Mononuclear cell (primary cell): ENCODE results near the gene RAB23. TPM values are rescaled to one million over a fixed set of nuclear protein-coding genes. Genes with fewer than 3 reads are reported as not detected.

Source experiments
- H3K27me3 ChIP-seq: 2 replicates; pipeline ENCODE4 v1.6.0; 2011; ENCODE audit warnings: low read length, control low read depth; ENCODE audit not compliant: insufficient read depth
- H3K4me1 ChIP-seq: 2 replicates; pipeline ENCODE4 v1.5.1; 2011; ENCODE audit warnings: mild to moderate bottlenecking, low read length, control low read depth; ENCODE audit not compliant: insufficient read depth
- H3K4me3 ChIP-seq: 2 replicates; pipeline ENCODE4 v1.5.1; 2011; ENCODE audit warnings: mild to moderate bottlenecking, low read length, moderate library complexity
- H3K9me3 ChIP-seq: 2 replicates; pipeline ENCODE4 v1.5.1; 2011; ENCODE audit warnings: low read depth, mild to moderate bottlenecking, control low read depth, low read length
- total RNA-seq: library from RNA; depleted of rRNA; stranded (reverse); fragments of >200 nt; gene quantifications from one replicate; pipeline ENCODE4 v1.2.3, GENCODE V29; 2012

RAB23 gene
- total RNA-seq, 1 donor = 1.0 TPM

DNA sequence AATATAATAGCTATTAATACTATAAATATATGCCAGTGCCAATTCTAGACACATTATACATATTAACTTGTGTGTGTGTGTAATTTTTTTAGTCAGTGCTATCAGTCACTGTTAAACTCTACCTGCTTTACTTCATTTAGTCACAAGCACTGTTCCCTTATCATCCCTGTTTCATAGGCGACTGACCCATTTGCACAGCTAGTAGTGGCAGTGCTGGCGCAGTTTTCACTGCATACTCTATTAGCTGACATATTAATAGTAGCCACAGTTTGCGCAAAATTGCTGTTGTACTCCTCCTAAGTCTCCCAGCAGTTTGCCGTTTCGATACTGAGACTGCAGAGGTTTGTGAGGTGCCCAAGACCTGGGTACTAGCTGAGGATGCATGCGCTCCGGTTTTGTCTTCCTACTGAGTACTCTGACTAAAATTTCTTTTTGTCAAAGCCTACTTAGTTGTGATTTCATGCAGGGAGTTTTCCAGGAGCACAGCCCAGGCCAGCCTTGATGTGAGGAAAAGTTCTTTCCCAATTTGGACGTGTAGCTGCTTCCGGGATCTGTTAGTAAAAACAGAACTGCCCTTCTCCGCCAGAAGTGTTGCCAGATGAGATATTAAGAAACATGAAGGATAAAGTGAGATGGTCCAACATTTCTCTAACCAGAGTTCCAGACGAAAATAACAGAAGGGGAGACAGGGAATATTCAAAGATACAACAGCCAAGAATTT is 44.4 kb downstream of the RAB23 start:
- Histone ChIP-seq H3K9me3 (no peaks in the 10 kb centered on the region), H3K4me3 (no peak overlapping the region), H3K4me1 (peaks cover 11% of the 10 kb centered on the region), H3K27me3 (no peaks in the 10 kb centered on the region)

DNA sequence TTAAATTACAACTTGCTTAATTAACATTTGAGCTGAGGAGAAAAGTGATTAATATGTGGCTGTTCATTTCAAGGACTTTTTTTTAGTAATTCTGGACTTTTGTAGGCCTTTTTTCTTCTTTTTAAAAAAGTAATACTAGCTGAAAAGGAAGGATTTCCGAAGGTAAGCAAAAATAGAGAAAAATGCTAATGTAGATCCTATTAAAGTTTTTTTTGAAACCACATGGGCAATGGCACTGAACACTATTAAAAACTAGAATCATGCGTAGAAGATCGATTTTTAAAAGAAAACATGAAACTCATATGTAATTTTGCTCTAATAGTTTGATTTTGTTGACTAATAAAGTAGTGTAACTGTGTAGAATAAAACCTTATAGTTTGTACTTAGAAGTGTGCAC is 47.6 kb downstream of the RAB23 start:
- Histone ChIP-seq H3K9me3 (no peaks in the 10 kb centered on the region), H3K4me3 (no peak overlapping the region), H3K4me1 (peaks cover 21% of the 10 kb centered on the region), H3K27me3 (no peaks in the 10 kb centered on the region)

- Histone ChIP-seq H3K27me3 (no peaks in the 10 kb centered on the region), H3K4me1 (peaks cover 21% of the 10 kb centered on the region), H3K4me3 (no peak overlapping the region)
These were observed 48.1 kb downstream of the RAB23 start for GRCh38 chr6:57173886-57174510.

GRCh38 chr6:57173056-57173885 is 48.8 kb downstream of the RAB23 start:
- Histone ChIP-seq H3K4me1 (peaks cover 21% of the 10 kb centered on the region), H3K9me3 (no peaks in the 10 kb centered on the region), H3K4me3 (peak overlapping the region; percentile 56), H3K27me3 (no peaks in the 10 kb centered on the region)

More at GRCh38 chr6:57173886-57174510, 48.1 kb downstream of the RAB23 start:
- no peaks in the 10 kb centered on the region for H3K9me3 ChIP-seq

GRCh38 chr6:57172136-57173055 is 49.7 kb downstream of the RAB23 start, which contains the start of gene BAG2:
BAG2 (plus strand) TSS chr6:57172326; CDS start chr6:57172698, 372 bp downstream.
- Histone ChIP-seq H3K9me3 (no peaks in the 10 kb centered on the region), H3K4me3 (peak within 1 kb of the TSS; percentile 56), H3K4me1 (peaks cover 21% of the 10 kb centered on the region), H3K27me3 (no peaks in the 10 kb centered on the region)

DNA sequence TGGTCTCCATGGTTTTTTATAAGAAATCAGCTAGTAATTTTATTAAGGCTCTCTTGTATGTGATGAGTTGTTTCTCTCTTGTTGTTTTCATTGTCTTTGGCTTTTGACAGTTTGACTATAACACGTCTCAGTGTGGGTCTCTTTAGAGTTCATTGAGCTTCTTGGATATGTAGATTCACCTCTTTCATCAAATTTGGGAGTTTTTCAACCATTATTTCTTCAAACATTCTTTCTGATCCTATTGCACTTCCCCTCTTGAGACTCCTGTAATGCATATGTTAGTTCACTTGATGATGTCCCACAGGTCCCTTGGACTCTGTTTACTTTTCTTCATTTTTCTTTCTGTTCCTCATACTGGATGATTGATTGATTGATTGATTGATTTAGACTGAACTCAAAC is 57.0 kb downstream of the RAB23 start:
- Histone ChIP-seq H3K27me3 (no peaks in the 10 kb centered on the region), H3K4me1 (no peaks in the 10 kb centered on the region), H3K9me3 (no peaks in the 10 kb centered on the region), H3K4me3 (no peak overlapping the region)

DNA sequence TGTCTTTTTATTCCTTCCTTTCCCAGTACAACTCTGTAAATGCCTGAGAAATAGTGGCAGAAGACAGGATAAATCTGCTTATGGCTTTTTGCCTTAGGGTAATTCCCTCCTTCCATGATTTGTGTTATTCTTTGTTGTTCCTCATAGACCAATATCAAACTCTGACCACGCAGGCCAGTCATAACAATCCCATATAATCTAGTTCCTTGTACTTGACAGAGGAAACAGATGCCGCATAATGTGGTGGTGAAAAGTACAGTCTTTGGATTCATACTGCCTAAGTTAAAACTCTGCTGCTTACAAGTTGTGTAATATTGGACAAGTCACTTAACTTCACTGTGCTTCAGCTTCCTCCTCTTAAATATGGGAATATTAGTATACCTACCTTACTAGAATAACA is 58.2 kb downstream of the RAB23 start:
- Histone ChIP-seq H3K4me1 (no peaks in the 10 kb centered on the region), H3K27me3 (no peaks in the 10 kb centered on the region), H3K4me3 (no peak overlapping the region), H3K9me3 (no peaks in the 10 kb centered on the region)

DNA sequence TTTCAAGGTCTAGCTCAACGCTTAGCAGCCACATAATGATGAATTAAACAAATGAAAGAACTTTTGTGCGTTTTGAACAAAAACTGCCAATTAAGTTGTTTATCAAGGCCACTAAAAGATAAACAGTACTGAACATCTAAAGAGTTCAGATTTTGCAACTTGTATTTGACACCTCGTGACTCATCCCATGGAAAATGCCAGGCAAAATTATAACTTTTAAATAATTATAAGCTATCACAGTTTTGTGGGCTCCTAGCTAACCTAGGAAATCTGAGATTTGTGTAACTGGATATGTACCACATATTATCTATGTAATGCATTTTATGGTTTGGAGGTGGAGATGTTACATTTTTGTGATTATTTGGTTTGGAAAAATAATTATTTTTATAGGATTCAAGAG is 59.6 kb downstream of the RAB23 start:
- Histone ChIP-seq H3K4me1 (no peaks in the 10 kb centered on the region), H3K9me3 (no peaks in the 10 kb centered on the region), H3K4me3 (no peak overlapping the region), H3K27me3 (no peaks in the 10 kb centered on the region)

DNA sequence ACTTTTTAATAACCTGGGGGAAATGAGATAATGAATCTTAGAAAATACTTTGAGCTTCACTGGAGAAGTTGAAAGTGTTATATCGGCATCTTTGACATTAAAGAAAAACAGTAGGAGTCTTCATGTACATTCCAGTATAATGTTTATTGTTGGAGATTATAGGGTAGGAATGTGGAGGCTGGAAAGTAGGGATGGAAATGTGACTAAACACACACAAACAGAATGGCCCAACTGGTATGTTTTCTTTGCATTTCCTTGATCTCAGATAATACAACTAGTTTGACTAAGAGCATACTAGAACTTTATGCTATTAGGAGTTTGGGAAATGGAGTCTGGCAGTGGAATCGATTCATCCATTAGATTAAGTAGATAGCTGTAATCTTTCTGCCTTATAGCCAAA is 60.1 kb downstream of the RAB23 start:
- H3K27me3 ChIP-seq = no peaks in the 10 kb centered on the region
- no peaks in the 10 kb centered on the region for H3K4me1 ChIP-seq
- H3K9me3 ChIP-seq = no peaks in the 10 kb centered on the region
- no peak overlapping the region for H3K4me3 ChIP-seq

GRCh38 chr6:57159127-57159526 is 63.0 kb downstream of the RAB23 start:
- H3K9me3 ChIP-seq = no peaks in the 10 kb centered on the region
- H3K4me1 ChIP-seq = no peaks in the 10 kb centered on the region
- no peak overlapping the region for H3K4me3 ChIP-seq
- H3K27me3 ChIP-seq = no peaks in the 10 kb centered on the region

- no peak overlapping the region for H3K4me3 ChIP-seq
- H3K4me1 ChIP-seq = no peaks in the 10 kb centered on the region
- no peaks in the 10 kb centered on the region for H3K9me3 ChIP-seq
- no peaks in the 10 kb centered on the region for H3K27me3 ChIP-seq
These were observed 63.4 kb downstream of the RAB23 start for GRCh38 chr6:57158658-57159057.

DNA sequence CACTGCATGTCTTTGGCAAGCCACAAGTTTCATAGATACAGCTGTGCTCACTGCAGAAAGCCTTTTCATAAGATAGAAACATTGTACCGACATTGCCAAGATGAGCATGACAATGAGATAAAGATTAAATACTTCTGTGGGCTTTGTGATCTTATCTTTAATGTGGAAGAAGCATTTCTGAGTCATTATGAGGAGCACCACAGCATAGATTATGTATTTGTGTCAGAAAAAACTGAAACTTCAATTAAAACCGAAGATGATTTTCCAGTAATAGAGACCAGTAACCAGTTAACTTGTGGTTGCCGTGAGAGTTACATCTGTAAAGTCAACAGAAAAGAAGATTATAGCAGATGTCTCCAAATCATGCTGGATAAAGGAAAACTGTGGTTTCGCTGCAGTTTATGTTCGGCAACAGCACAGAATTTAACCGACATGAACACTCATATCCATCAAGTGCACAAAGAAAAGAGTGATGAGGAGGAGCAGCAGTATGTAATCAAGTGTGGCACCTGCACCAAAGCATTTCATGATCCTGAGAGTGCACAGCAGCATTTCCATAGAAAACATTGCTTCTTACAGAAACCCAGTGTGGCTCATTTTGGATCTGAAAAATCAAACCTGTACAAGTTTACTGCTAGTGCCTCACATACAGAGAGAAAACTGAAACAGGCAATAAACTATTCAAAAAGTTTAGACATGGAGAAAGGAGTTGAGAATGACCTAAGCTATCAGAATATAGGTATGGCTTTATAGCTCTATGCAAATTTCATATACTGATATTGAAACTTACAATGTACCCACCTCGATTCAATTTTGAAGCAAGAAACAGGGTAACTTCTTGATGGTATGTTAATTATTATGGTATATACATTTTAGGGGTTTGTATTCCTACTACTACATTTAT is 73.9 kb downstream of the RAB23 start:
- no peaks in the 10 kb centered on the region for H3K9me3 ChIP-seq
- H3K27me3 ChIP-seq = no peaks in the 10 kb centered on the region
- H3K4me3 ChIP-seq = no peak overlapping the region
- no peaks in the 10 kb centered on the region for H3K4me1 ChIP-seq

GRCh38 chr6:57147401-57147800 is 74.7 kb downstream of the RAB23 start:
- no peaks in the 10 kb centered on the region for H3K4me1 ChIP-seq
- no peak overlapping the region for H3K4me3 ChIP-seq
- H3K9me3 ChIP-seq = no peaks in the 10 kb centered on the region
- no peaks in the 10 kb centered on the region for H3K27me3 ChIP-seq

DNA sequence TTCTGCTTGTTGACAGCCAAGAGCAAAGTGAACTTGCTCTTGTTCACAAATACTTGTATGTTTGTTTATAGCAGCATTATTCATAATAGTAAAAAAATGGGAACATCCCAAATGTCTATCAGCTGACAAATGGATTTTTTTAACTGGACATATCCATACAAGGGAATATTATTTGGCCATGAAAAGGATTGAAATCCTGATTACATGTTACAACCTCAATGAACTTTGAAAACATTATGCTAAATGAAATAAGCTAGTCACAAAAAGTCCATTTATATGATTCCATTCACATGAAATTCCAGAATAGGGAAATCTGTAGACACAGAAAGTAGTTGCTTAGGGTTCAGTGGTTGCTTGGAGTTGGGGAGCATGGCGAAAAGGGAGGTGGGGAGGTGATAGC is 78.4 kb downstream of the RAB23 start:
- H3K4me1 ChIP-seq = no peaks in the 10 kb centered on the region
- no peak overlapping the region for H3K4me3 ChIP-seq
- no peaks in the 10 kb centered on the region for H3K9me3 ChIP-seq
- no peaks in the 10 kb centered on the region for H3K27me3 ChIP-seq
